CD14-positive monocyte (primary cell): Measurements from ENCODE around the gene PRRC2C. TPM values are rescaled to one million over a fixed set of nuclear protein-coding genes. Genes with fewer than 3 reads are reported as not detected.

Source experiments
- DNase-seq, 3 donors: peaks; one replicate each; pipeline ENCODE4 v3.0.0-alpha.2; 2011 to 2022
- H2AFZ ChIP-seq: 2 replicates; pipeline ENCODE4 v1.6.0; 2012; ENCODE audit warnings: mild to moderate bottlenecking, low read depth, low read length, inconsistent platforms; ENCODE audit not compliant: insufficient read depth, poor library complexity, severe bottlenecking
- H3K27ac ChIP-seq, 2 donors: 1 replicate in 1 of 2; 2 replicates in 1 of 2; pipeline ENCODE4 v1.5.1; 2012 to 2013; ENCODE audit warnings: low read length in 2 of 2, control low read depth in 1 of 2, inconsistent platforms in 1 of 2, low read depth in 1 of 2, mild to moderate bottlenecking in 1 of 2
- H3K27me3 ChIP-seq, 2 donors: one replicate each; pipeline versions ENCODE4 v1.6.0 to v1.6.1; 2011 to 2013; ENCODE audit warnings: low read length in 2 of 2; ENCODE audit not compliant: control insufficient read depth in 2 of 2, insufficient read depth in 2 of 2
- H3K36me3 ChIP-seq, 2 donors: replicated peaks in 1 of 2; 1 replicate in 1 of 2; 2 replicates in 1 of 2; pipeline versions ENCODE4 v1.5.1 to v1.6.1; 2012 to 2013; ENCODE audit warnings: low read length in 2 of 2, control low read depth in 1 of 2, inconsistent platforms in 1 of 2, mild to moderate bottlenecking in 1 of 2; ENCODE audit not compliant: insufficient read depth in 2 of 2, control insufficient read depth in 1 of 2
- H3K4me1 ChIP-seq, 2 donors: 1 replicate in 1 of 2; 2 replicates in 1 of 2; pipeline versions ENCODE4 v1.5.1 to v1.6.1; 2012 to 2013; ENCODE audit warnings: low read length in 2 of 2, control low read depth in 1 of 2, inconsistent platforms in 1 of 2, mild to moderate bottlenecking in 1 of 2, moderate library complexity in 1 of 2; ENCODE audit not compliant: insufficient read depth in 2 of 2, control insufficient read depth in 1 of 2
- H3K4me2 ChIP-seq: replicated peaks from 2 replicates; pipeline ENCODE3; 2012; ENCODE audit warnings: low read length, moderate library complexity, mild to moderate bottlenecking; ENCODE audit not compliant: poor library complexity, severe bottlenecking; ENCODE audit errors: extremely low read depth
- H3K4me3 ChIP-seq, 3 experiments: fragments of 200-600 bp in 1 of 3; sonication (generic) in 1 of 3; replicated peaks in 1 of 3; 1 replicate in 2 of 3; 2 replicates in 1 of 3; pipeline ENCODE4 v1.5.1; 2011 to 2013; ENCODE audit warnings: low read length in 3 of 3, mild to moderate bottlenecking in 3 of 3, control low read depth in 2 of 3, low read depth in 2 of 3, inconsistent platforms in 1 of 3, moderate library complexity in 1 of 3
- H3K79me2 ChIP-seq: 2 replicates; pipeline ENCODE4 v1.6.0; 2012; ENCODE audit warnings: mild to moderate bottlenecking, control low read depth, inconsistent platforms, low read length, moderate library complexity; ENCODE audit not compliant: insufficient read depth
- H3K9ac ChIP-seq: 2 replicates; pipeline ENCODE4 v1.6.0; 2017; ENCODE audit warnings: low read length, mild to moderate bottlenecking; ENCODE audit not compliant: insufficient read depth, poor library complexity, severe bottlenecking
- H3K9me3 ChIP-seq, 2 donors: replicated peaks in 1 of 2; 1 replicate in 1 of 2; 2 replicates in 1 of 2; pipeline versions ENCODE4 v1.5.1 to v1.6.1; 2012 to 2013; ENCODE audit warnings: low read length in 2 of 2, control low read depth in 1 of 2; ENCODE audit not compliant: control insufficient read depth in 1 of 2, insufficient read depth in 1 of 2
- H4K20me1 ChIP-seq: 2 replicates; pipeline ENCODE4 v1.6.0; 2012; ENCODE audit warnings: mild to moderate bottlenecking, low read length, control low read depth, moderate library complexity; ENCODE audit not compliant: insufficient read depth
- H3K27ac Mint-ChIP-seq, 7 donors: one replicate each; pipeline ENCODE4 v1.8.0; 2020; ENCODE audit warnings: mild to moderate bottlenecking in 7 of 7, mixed read lengths in 7 of 7, moderate library complexity in 6 of 7, inconsistent platforms in 2 of 7
- H3K27me3 Mint-ChIP-seq, 3 donors: one replicate each; pipeline ENCODE4 v1.8.0; 2021 to 2022; ENCODE audit warnings: low read depth in 3 of 3, mild to moderate bottlenecking in 3 of 3, mixed read lengths in 3 of 3, moderate library complexity in 3 of 3, inconsistent platforms in 1 of 3
- H3K36me3 Mint-ChIP-seq, 2 donors: one replicate each; pipeline ENCODE4 v1.8.0; 2020; ENCODE audit warnings: mixed read lengths in 2 of 2, inconsistent platforms in 1 of 2, mild to moderate bottlenecking in 1 of 2
- H3K4me1 Mint-ChIP-seq: one replicate; pipeline ENCODE4 v1.8.0; 2020; ENCODE audit warnings: mild to moderate bottlenecking, mixed read lengths
- H3K4me3 Mint-ChIP-seq, 2 donors: one replicate each; pipeline ENCODE4 v1.8.0; 2020; ENCODE audit warnings: mild to moderate bottlenecking in 2 of 2, mixed read lengths in 2 of 2, moderate library complexity in 1 of 2
- H3K9me3 Mint-ChIP-seq, 7 donors: one replicate each; pipeline ENCODE4 v1.8.0; 2020 to 2022; ENCODE audit warnings: mixed read lengths in 7 of 7, mild to moderate bottlenecking in 6 of 7, moderate library complexity in 6 of 7, inconsistent platforms in 2 of 7
- WGBS: methylation state at CpG from one replicate; pipeline ENCODE4 v1.1.5; 2013; ENCODE audit warnings: missing lambda C conversion rate; ENCODE audit not compliant: insufficient coverage; 5-methylcytosine and 5-hydroxymethylcytosine counted together
- intact Hi-C, 2 donors: fragments of 100-400 bp; cut with micrococcal nuclease; formaldehyde crosslinking; loops; one replicate each; pipeline versions ENCODE4 v1.15.0 to v1.15.1; 2023
- polyA plus RNA-seq, 3 donors: library from polyadenylated mRNA; depleted of rRNA in 1 of 3; unstranded in 2 of 3; stranded (reverse) in 1 of 3; fragments of 300-500 nt in 2 of 3; fragments of >200 nt in 1 of 3; fragmentation: Illumina TruSeq in 2 of 3; gene quantifications; 1 replicate in 2 of 3; 2 replicates in 1 of 3; pipeline ENCODE4 v1.2.3, GENCODE V29; 2012 to 2021
- TF ChIP-seq, protein P1 (sequence below): fragments of 200-600 bp; IDR thresholded peaks from one replicate; pipeline ENCODE4 v1.8.0; 2022; ENCODE audit warnings: antibody characterized with exemption, mild to moderate bottlenecking

The PRRC2C gene
- polyA plus RNA-seq, 3 donors = 13.8 to 69.1 (median 15.6) TPM

DNA sequence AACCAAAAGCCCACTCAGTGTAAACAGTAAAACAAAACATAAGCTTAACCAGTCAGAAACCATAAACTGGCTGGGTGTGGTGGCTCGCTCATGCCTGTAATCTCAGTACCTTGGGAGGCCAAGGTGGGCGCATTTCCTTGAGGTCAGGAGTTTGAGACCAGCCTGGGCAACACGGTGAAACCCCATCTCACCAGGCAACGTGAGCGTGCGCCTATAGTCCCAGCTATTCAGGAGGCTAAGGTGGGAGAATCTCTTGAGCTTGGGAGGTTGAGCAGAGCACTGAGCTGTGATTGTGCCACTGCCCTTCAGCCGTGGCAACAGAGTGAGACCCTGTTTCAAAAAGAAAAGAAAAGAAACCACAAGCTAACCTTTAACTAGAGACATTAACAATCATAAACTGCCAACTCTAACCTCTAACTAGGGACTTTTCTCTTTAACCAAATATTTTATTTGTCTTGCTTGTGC lies 13.1 kb upstream of the PRRC2C start:
- H3K9me3 ChIP-seq = no peaks in the 10 kb centered on the region
- intact Hi-C loops = no loop called here
- Mint-ChIP-seq H3K9me3 (peaks cover 0 to 2% (median 0%) of the 10 kb centered on the region in 7 donors), H3K27ac (no peak overlapping the region), H3K27me3 (peaks cover 1 to 4% (median 3%) of the 10 kb centered on the region in 3 donors), H3K4me1 (peaks cover 3% of the 10 kb centered on the region), H3K36me3 (no peaks in the 10 kb centered on the region), H3K4me3 (no peak overlapping the region)
- no peak overlapping the region for H3K9ac ChIP-seq
- WGBS = 100% methylated on average over 3 of the region's 7 CpGs
- TF ChIP-seq, protein P1, sequence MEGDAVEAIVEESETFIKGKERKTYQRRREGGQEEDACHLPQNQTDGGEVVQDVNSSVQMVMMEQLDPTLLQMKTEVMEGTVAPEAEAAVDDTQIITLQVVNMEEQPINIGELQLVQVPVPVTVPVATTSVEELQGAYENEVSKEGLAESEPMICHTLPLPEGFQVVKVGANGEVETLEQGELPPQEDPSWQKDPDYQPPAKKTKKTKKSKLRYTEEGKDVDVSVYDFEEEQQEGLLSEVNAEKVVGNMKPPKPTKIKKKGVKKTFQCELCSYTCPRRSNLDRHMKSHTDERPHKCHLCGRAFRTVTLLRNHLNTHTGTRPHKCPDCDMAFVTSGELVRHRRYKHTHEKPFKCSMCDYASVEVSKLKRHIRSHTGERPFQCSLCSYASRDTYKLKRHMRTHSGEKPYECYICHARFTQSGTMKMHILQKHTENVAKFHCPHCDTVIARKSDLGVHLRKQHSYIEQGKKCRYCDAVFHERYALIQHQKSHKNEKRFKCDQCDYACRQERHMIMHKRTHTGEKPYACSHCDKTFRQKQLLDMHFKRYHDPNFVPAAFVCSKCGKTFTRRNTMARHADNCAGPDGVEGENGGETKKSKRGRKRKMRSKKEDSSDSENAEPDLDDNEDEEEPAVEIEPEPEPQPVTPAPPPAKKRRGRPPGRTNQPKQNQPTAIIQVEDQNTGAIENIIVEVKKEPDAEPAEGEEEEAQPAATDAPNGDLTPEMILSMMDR = no peak
- no peak overlapping the region for H3K4me2 ChIP-seq
- no peaks in the 10 kb centered on the region for H3K27me3 ChIP-seq
- no peak overlapping the region for H3K27ac ChIP-seq
- no peaks in the 10 kb centered on the region for H3K79me2 ChIP-seq
- no peak overlapping the region for H3K4me3 ChIP-seq
- no peaks in the 10 kb centered on the region for H3K36me3 ChIP-seq
- no peaks in the 10 kb centered on the region for H4K20me1 ChIP-seq
- DNase-seq = no peak
- H2AFZ ChIP-seq = no peak overlapping the region
- no peaks in the 10 kb centered on the region for H3K4me1 ChIP-seq

GRCh38 chr1:171476829-171477228 lies 8.5 kb upstream of the PRRC2C start:
- H2AFZ ChIP-seq = no peak overlapping the region
- H3K27ac ChIP-seq = no peak overlapping the region
- no peaks in the 10 kb centered on the region for H3K27me3 ChIP-seq
- TF ChIP-seq, protein P1 = no peak
- H3K36me3 Mint-ChIP-seq = no peaks in the 10 kb centered on the region
- intact Hi-C loops = no loop called here
- H3K36me3 ChIP-seq = no peaks in the 10 kb centered on the region
- no peaks in the 10 kb centered on the region for H3K79me2 ChIP-seq
- no peak for DNase-seq
- H3K4me1 Mint-ChIP-seq = peaks cover 12% of the 10 kb centered on the region
- H3K4me1 ChIP-seq = no peaks in the 10 kb centered on the region
- no peak overlapping the region for H3K4me3 ChIP-seq
- no peaks in the 10 kb centered on the region for H4K20me1 ChIP-seq
- no peak overlapping the region for H3K9ac ChIP-seq
- H3K27ac Mint-ChIP-seq = peak overlapping the region in 1 of 7 donors; percentile 2
- H3K4me2 ChIP-seq = no peak overlapping the region
- no peaks in the 10 kb centered on the region for H3K9me3 Mint-ChIP-seq
- H3K4me3 Mint-ChIP-seq = no peak overlapping the region
- H3K9me3 ChIP-seq = no peaks in the 10 kb centered on the region
- peaks cover 0 to 3% (median 2%) of the 10 kb centered on the region in 3 donors for H3K27me3 Mint-ChIP-seq
- WGBS = 100% methylated on average over 1 of the region's 1 CpG
